ENCODE measurements around the gene KRTAP5-3. TPM values are rescaled to one million over a fixed set of nuclear protein-coding genes. Genes with fewer than 3 reads are reported as not detected.

The KRTAP5-3 gene, protein sequence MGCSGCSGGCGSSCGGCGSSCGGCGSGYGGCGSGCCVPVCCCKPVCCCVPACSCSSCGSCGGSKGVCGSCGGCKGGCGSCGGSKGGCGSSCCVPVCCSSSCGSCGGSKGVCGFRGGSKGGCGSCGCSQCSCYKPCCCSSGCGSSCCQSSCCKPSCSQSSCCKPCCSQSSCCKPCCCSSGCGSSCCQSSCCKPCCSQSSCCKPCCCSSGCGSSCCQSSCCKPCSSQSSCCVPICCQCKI
- total RNA-seq: not detected in 2 replicates

DNA sequence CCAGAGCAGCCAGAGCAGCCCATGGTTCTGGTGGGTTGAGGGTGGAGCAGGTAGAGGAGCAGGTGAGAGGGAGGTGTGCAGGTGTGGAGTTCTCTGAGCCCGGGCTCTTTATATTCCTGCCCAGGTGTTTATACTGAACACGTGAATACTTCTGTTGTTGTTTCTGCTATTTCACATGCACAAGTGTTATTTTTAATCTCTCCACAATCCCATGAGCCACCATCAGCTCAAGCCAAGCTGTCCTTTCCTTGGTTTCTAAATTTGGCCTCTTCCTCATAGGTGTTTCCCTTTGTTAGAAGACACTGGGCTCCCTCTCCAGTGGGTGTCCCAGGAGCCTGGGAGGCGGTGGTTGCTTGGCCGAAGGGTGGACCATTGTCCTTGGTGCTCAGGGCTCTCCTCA lies at the start of gene KRTAP5-3:
KRTAP5-3 (minus strand) TSS at position 101 of the 400 bp plus-strand sequence; CDS start at position 23, 78 bp downstream.
- no peaks in the 10 kb centered on the region for H3K36me3 ChIP-seq (ENCODE audit: control insufficient read depth, insufficient read depth, low read length)
- DNase-seq (ENCODE audit: low read depth): no peak
- TF ChIP-seq, protein P1, sequence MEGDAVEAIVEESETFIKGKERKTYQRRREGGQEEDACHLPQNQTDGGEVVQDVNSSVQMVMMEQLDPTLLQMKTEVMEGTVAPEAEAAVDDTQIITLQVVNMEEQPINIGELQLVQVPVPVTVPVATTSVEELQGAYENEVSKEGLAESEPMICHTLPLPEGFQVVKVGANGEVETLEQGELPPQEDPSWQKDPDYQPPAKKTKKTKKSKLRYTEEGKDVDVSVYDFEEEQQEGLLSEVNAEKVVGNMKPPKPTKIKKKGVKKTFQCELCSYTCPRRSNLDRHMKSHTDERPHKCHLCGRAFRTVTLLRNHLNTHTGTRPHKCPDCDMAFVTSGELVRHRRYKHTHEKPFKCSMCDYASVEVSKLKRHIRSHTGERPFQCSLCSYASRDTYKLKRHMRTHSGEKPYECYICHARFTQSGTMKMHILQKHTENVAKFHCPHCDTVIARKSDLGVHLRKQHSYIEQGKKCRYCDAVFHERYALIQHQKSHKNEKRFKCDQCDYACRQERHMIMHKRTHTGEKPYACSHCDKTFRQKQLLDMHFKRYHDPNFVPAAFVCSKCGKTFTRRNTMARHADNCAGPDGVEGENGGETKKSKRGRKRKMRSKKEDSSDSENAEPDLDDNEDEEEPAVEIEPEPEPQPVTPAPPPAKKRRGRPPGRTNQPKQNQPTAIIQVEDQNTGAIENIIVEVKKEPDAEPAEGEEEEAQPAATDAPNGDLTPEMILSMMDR (IDR thresholded peaks at IDR 0.05; ENCODE audit: insufficient read depth, low read length, poor library complexity, severe bottlenecking): no peak
- H3K27me3 ChIP-seq (ENCODE audit: control insufficient read depth, insufficient read depth, low read length): peaks cover 25% of the 10 kb centered on the region
- H3K4me3 ChIP-seq (ENCODE audit: low read depth, low read length): no peak within 1 kb of the TSS

DNA sequence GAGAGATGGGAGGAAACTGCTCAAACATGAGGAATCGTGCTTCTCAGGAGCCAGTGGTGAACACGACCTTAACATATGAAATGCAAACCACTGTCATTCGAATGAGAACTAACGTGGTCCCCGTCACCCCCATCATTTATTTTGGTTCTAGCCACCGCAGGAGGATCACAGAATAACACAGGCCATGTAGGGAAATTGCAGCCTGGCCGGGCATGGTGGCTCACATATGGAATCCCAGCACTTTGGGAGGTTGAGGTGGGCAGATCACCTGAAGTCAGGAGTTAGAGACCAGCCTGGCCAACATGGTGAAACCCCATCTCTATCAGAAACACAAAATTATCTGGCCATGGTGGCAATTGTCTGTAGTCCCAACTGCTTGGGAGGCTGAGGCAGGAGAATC lies 48.4 kb upstream of the KRTAP5-3 start:
- H3K27me3 ChIP-seq (ENCODE audit: control insufficient read depth, insufficient read depth, low read length): peaks cover 38% of the 10 kb centered on the region
- no peaks in the 10 kb centered on the region for H3K36me3 ChIP-seq (ENCODE audit: control insufficient read depth, insufficient read depth, low read length)
- DNase-seq (ENCODE audit: low read depth): no peak
- TF ChIP-seq, protein P1 (IDR thresholded peaks at IDR 0.05; ENCODE audit: insufficient read depth, low read length, poor library complexity, severe bottlenecking): no peak
- H3K4me3 ChIP-seq (ENCODE audit: low read depth, low read length): no peak overlapping the region

DNA sequence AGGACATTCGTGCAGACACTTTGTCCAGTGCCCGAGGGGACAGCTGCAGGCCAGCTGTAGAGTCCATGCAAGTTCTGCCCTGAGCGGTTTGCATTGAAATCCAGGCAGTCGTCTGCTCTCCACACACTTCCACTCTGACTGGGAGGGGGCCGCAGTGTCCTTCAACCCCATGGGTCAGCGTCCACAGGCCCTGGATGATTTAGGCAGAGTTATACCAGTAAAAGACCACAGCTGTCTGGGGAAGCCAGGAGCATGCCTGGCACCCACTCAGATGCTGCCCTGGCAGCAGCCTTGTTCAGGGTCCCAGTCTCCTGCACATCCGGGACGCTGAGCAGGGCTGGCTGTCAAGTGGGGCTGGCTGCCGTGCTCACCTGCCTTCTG lies 47.8 kb upstream of the KRTAP5-3 start:
- TF ChIP-seq, protein P1 (IDR thresholded peaks at IDR 0.05; ENCODE audit: insufficient read depth, low read length, poor library complexity, severe bottlenecking): no peak
- Histone ChIP-seq H3K36me3 (ENCODE audit: control insufficient read depth, insufficient read depth, low read length) (no peaks in the 10 kb centered on the region), H3K27me3 (ENCODE audit: control insufficient read depth, insufficient read depth, low read length) (peaks cover 40% of the 10 kb centered on the region), H3K4me3 (ENCODE audit: low read depth, low read length) (no peak overlapping the region)
- DNase-seq (ENCODE audit: low read depth): no peak

DNA sequence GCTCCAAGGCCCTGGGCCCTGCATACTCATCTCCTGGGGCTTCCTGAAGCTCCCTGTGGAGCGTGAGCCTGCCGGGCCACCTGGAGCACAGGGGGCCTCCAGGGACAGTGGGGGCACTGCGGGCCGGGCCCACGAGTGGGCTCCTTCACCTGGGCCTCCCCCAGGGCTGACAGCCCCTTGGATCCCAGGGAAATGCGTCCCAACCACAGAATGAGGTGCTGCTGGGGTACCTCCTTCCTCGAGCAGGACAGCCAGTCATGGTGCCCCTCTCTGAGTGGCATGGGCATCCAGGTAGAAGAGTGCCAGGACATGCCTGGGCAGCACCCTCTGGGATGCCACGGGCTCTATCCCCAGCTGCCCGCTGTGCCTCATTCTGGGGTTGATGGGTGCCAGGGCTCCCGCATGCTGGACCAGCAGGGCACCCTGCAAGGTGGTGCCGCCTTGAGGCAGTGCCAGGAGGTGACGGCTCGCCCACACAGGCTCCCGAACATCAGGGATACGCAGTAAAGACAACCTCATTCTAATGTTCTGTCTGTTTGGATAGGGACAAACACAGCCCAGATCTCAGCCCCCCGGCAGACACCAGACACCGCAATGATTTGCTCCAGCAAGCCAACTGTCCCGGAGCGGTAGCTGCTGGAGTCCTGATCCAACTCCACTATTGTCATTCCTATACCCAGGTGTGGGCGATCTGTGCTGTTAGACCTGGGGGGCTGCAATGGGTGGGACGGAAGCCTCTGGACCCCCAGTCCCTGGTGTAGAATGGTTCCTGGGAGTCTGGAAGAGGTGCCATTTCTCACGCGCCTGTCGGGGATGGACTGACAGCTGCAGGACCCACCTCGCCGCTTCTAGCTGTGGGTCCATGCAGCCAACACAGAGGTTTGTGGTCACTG lies 47.2 kb upstream of the KRTAP5-3 start:
- TF ChIP-seq, protein P1 (IDR thresholded peaks at IDR 0.05; ENCODE audit: insufficient read depth, low read length, poor library complexity, severe bottlenecking): no peak
- Histone ChIP-seq H3K4me3 (ENCODE audit: low read depth, low read length) (no peak overlapping the region), H3K27me3 (ENCODE audit: control insufficient read depth, insufficient read depth, low read length) (peaks cover 39% of the 10 kb centered on the region), H3K36me3 (ENCODE audit: control insufficient read depth, insufficient read depth, low read length) (no peaks in the 10 kb centered on the region)
- no peak for DNase-seq (ENCODE audit: low read depth)

DNA sequence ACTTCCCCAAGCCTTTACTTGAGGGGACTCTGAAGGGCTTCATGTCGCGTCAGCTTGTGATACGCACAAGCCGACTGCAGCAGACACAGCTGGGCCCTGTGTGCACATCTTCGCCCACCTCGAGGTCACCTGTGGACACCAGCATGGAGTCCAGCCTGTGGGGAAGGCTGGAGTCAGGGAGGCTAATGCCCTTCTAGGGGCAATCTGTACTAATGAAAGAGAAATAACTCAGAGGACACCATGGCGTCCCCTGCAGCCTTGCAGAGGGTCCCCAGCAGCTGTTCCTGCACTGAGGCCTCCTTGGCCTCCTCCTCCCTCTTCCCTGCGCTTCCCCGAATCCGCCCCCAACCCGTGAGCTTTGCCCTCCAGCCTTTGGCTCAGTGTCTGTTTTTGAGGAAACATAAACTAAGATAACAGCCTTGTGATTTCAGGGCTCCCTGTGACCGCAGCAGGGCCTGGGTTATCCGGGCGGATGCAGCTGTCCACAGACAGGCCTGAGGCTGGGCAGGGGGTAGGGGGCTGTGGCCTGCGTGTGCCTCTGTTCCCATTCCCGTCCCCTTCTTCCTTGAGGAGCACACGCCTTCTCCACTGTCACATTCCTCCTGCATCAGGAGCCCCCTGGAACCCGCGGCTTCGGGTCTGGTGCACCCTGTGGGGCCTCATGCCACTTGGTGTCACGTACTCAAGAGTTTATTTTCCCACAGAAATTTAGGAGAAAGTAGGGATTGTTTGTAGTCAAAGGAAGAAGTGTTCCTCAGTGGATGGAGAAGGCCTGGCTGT lies 46.3 kb upstream of the KRTAP5-3 start:
- peaks cover 39% of the 10 kb centered on the region for H3K27me3 ChIP-seq (ENCODE audit: control insufficient read depth, insufficient read depth, low read length)
- TF ChIP-seq, protein P1 (IDR thresholded peaks at IDR 0.05; ENCODE audit: insufficient read depth, low read length, poor library complexity, severe bottlenecking): no peak
- H3K36me3 ChIP-seq (ENCODE audit: control insufficient read depth, insufficient read depth, low read length): no peaks in the 10 kb centered on the region
- no peak for DNase-seq (ENCODE audit: low read depth)
- no peak overlapping the region for H3K4me3 ChIP-seq (ENCODE audit: low read depth, low read length)

Measured in kidney epithelial cell (primary cell).